Activated naive CD8-positive, alpha-beta T cell treated with anti-CD3 and anti-CD28 coated beads, Interleukin-2, amount 50 U/mL, for 16 hours (primary cell): ENCODE measurements around the gene OR14J1.
"Not testable (repeated sequence)": the region's sequence is repeated elsewhere in the genome, so short reads cannot be mapped to it uniquely, and the experiment has no call there.

Experiments
- DNase-seq: peaks from one replicate; pipeline ENCODE4 v3.0.0-alpha.2; 2020; ENCODE audit warnings: low read depth, low spot score

Gene OR14J1, protein sequence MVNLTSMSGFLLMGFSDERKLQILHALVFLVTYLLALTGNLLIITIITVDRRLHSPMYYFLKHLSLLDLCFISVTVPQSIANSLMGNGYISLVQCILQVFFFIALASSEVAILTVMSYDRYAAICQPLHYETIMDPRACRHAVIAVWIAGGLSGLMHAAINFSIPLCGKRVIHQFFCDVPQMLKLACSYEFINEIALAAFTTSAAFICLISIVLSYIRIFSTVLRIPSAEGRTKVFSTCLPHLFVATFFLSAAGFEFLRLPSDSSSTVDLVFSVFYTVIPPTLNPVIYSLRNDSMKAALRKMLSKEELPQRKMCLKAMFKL

DNA sequence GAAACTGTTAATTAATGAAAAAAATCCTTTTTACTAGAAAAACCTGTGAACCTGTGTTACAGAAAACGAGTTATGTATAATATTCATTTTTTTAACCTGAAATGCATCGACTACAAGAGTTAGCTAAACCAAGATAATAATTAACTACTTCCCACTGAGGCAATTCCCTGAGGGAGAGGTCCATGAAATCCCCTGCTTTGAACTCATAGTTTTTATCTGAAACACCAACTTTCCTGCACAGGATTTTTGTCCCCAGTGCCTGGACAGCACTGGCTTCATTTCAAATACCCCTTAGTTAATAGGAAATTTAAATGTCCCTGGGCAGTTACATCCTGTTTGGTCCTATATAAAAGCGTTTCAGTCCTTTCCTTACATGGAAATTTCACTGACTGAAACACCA lies at the start of gene OR14J1:
Gene OR14J1, plus strand, starts transcription at position 386 of the 400 bp plus-strand sequence. CDS start 4,989 bp downstream, outside the sequence.
- DNase-seq: no peak

DNA sequence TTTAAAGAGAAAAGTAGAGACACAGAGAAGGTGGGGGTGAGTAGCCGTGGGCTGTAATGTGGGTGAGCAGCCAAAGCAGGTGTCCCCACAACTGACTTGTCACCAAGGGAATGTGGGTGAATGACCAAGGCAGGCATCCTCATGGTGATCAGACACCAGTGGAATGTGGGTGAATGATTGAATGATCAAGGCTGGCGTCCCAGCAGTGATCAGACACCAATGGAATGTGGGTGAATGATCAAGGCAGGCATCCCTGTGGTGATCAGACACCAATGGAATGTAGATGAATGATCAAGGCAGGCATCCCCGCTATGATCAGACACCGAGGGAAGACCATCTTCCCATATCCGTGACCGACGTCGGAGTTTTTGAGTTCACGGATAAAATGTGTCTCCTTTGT lies 49.8 kb upstream of the OR14J1 start:
- no peak for DNase-seq

DNA sequence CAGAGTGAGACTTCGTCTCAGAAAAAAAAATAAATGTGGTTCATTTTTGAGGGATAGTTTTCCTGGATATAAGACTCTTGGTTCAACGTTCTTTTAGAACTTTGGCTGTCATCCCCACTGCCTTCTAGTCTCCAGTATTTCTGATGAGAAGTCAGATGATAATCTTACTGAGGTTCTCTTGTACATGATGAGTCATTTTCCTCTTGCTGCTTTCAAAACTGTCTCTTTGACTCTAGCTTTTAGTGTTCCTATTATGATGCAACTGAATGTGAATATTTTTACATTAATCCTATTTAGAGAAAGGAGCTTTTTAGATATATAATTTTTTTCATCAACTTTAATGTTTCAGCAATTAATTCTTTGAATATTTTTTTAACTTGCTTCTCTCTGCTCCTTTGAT lies 46.0 kb upstream of the OR14J1 start:
- no peak for DNase-seq

DNA sequence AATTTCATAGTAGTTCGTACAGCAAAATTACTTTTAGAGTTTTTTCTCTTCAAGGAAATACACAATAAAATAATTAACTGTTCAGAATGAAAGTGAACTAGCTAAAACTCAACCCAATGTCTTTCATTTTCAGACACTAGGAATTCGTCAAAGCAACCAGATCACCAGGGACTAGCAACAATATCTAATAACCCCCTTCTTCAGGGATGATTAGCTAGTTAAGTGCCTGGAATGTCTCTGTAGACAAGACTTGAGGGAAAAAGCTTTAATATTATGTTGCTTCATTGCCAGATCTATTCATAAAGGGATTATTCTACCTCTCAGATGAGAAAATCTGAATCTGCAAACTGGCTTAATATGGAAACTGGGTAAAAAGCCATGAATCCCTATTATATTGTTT lies 41.8 kb upstream of the OR14J1 start:
- DNase-seq: no peak

DNA sequence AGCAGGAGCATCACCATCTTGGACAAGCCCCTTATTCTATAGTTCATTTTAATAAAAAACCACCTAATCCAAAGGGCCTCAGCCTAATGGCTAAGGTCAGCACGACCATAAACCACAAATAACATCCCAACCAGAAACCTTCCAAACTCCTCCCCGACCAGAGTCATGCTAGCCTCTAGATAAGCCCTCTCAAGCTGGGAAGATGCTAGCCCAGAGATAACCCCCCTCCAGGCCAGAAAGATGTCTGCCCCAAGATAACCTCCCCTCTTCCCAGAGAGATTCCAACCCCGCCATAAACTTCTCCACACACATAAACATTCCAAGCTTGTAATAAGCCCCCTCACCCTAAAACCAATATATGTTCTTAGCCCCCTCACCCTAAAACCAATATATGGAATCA lies 38.5 kb upstream of the OR14J1 start:
- DNase-seq: no peak

DNA sequence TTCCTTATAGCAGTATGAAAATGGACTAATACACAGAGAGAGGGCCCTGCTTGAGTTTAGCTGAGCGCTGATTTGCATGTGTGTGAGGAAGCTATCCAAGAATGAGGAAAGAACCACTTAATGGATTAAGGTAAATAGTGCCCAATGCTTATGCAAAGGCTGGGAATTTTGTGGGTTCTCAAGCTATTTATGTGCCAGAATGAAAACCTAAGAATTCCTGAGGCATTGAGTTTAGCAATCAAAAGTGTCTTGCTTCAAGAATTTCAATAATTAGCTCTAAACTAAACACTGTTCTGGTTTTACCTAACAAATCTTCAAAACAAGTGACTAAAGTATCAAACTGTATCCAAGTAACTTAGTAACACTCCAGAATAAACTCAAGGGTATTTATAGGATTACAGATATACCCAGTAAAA lies 7.0 kb upstream of the OR14J1 start:
- no peak for DNase-seq

DNA sequence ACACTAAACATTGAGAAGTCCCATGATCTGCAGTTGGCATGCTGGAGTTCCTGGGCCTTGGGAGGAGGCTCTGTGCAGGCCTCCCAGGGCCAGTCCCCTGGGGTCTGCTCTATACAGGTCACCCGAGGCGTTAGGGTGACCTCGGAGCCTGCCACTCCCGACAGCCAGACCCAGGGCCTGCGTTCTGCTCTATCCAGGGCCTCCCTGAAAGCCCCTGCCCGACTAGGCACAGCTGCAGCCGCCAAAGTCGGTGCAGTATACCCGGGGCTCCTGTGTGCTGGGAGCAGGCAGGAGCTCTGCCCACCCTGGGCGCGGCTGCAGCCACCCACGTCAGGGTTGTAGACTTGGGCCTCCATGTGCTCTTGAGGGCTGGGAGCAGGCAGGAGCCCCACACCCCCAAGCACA lies 6.3 kb upstream of the OR14J1 start:
- no peak for DNase-seq

DNA sequence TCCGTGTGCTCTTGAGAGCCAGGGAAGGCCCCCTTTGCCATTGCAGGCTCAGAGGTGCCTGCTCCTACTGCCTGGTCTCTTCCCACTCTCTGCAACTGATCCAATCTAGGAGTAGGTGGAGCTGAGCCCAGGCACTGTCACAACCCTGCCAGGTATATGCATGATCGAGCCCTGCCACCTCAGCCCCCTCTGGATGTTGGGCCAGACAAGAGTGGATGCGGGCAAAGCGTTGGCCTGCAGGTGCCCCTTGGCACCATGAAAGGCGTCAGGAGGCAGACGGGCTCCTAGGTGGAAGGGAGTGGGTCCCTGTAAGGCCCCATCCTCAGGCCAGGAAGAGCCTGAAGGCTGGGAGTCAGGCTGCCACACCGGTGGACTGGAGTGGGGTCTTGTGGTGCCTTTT lies 5.9 kb upstream of the OR14J1 start:
- DNase-seq: no peak

DNA sequence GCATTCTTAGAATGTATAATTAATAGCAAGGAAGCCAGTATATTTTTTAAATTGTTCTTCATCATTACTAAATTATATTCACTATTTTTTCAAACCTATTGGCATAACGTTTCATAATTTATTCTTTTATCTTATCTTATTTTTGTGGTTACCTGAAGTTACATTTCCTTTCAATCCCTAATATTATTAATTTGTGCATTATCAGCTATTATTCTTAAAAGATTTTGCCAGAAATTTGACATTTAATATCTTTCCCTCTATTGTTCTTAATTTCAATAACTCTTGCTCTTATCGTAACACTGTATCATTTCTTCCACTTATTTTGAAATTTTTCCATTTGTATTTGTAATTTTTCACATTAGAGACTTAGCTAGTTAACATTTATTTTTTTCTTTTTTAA lies 18.4 kb downstream of the OR14J1 start:
- DNase-seq: no peak

DNA sequence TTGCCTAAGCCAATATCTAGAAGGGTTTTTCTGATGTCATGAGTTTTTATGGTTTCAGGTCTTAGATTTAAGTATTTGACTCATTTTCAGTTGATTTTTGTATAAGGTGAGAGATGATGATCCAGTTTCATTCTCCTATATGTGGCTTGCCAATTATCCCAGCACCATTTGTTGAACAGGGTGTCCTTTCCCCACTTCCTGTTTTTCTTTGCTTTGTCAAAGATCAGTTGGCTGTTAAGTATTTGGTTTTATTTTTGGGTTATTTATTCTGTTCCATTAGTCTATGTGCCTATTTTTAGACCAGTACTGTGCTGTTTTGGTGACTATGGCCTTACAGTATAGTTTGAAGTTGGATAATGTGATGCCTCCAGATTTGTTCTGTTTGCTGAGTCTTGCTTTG lies 21.8 kb downstream of the OR14J1 start:
- not testable (repeated sequence) for DNase-seq

DNA sequence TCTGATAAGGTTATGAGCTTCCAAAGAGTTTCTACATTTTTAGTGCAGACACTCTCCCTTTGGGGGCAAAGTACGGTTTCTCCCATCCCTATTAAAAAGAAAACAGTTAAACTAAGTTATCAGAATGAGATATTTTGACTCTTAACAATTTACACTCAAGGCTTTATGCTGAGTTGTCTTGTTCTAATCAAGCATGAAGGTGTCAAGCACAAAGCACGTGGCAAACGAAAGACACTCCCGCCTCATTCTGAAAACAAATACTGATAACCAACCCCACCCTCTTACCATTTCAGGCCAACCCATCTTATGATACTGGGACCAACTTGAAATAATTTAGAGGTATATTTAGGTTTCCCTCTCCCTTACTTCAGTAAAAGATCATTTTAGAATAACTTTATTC lies 24.3 kb downstream of the OR14J1 start:
- no peak for DNase-seq

DNA sequence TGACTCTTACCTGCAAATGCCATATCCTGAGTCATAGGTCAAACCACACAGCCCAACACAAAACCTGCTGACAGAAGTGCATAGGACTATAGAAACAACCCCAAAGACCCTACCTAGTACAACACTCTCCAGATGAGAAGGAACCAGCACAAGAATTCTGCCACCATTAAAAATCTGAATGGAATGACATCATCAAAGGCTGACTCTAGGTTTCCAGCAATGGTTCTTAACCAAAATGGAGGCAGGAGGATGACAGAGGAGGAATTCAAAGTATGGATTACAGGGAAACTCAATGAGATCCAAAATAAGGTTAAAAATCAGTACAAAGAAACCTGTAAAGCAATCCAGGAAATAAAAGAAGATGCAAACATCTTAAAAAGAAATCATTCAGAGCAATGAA lies 31.2 kb downstream of the OR14J1 start:
- no peak for DNase-seq

DNA sequence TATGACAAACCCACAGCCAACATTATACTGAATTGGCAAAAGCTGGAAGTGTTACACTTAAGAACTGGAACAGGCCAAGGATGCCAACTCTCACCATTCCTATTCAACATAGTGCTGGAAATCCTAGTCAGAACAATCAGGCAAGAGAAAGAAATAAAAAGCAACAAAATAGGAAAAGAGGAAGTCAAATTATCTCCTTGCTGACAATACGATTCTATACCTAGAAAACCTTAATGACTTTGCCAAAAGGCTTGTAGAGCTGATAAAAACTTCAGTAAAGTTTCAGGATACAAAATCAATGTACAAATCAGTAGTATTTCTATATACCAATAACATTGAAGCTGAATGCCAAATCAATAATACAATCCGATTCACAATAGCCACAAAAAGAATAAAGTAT lies 34.8 kb downstream of the OR14J1 start:
- no peak for DNase-seq

DNA sequence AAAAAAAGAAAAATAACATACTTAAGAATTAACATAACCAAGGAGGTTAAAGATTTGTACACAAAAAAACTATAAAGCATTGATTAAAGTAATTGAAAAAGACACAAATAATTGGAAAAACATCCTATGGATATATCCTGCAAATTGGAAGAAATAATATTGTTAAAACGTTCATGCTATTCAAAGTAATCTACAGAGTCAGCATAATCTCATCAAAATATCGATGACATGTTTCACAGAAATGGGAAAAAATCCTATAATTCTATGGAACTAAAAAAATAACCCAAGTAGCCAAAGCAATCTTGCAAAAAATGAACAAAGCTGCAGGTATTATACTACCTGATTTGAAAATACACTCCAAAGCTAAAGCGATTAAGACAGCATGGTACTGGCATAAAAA lies 43.9 kb downstream of the OR14J1 start:
- no peak for DNase-seq

DNA sequence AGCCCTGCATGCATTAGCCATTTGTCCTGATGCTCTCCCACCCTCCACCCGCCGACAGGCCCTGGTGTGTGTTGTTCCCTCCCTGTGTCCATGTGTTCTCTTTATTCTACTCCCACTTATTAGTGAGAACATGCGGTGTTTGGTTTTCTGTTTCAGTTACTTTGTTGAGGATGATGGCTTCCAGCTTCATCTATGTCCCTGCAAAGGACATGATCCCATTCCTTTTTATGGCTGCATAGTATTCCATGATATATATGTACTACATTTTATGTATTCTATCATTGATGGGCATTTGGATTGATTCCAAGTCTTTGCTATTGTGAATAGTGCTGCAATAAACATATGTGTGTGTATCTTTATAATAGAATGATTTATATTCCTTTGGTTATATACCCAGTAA lies 47.8 kb downstream of the OR14J1 start:
- DNase-seq: not testable (repeated sequence)

DNA sequence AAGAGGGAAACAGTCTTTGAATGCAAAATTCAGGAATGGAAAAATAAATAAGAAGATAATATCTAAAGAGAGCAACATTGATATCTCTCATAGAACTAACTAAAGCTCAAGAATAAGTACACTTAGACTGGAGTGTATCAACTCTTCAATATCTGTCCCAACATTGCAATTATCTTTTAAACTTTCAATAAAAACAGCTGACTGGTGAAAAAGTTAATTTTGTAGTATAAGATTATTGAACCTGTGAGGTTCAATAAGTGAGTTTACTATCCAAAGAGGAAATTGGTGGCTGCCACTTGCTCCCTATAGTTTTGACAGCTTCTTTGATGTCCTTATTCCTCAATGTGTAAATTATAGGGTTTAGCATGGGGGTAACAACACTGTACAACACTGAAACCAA lies 53.5 kb downstream of the OR14J1 start:
- no peak for DNase-seq

DNA sequence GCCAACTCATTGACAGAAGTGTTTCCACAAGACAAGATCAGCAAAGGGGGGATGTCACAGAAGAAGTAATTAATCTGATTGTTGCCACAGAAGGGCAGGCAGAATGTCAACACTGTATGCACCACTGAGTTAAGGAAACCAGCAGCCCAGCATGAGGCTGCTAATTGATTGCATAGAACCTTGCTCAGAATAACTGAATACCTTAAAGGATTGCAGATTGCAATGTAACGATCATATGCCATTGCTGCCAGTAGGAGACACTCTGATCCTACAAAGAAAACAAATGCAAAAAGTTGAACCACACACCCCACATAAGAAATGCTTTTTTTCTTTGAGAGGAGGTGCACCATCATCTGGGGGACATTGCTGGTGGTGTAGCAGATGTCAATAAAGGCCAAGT lies 54.1 kb downstream of the OR14J1 start:
- DNase-seq: no peak
